IMR-90 (cell line): ENCODE results near the gene ADGRG3. TPM values are rescaled to one million over a fixed set of nuclear protein-coding genes. Genes with fewer than 3 reads are reported as not detected.

Experiments used
- ATAC-seq: fragments of 200-7000 bp; cut with Tn5 transposase; 2 replicates; pipeline ENCODE4 v1.9.1; 2020; ENCODE audit warnings: low read depth, mild to moderate bottlenecking, moderate library complexity
- BruUV-seq: library from RNA; stranded (reverse); fragments of 400-500 nt; replicated peaks from 2 replicates; lab custom pipeline; 2021; lab: Mats Ljungman, UMichigan
- CTCF ChIA-PET: fragments of 300-600 bp; formaldehyde crosslinking; extraction: SDS; loops from one replicate; lab custom pipeline; 2021; ENCODE audit warnings: antibody characterized with exemption; lab: Yijun Ruan, JAX
- POLR2A ChIA-PET: fragments of 300-600 bp; sonication (Branson Sonifier 250); formaldehyde crosslinking; loops from one replicate; lab custom pipeline; 2022; ENCODE audit warnings: antibody characterized with exemption; ENCODE audit not compliant: unreplicated experiment; lab: Charles Lee
- DNase-seq: peaks from one replicate; pipeline ENCODE4 v3.0.0; 2013
- H2AFZ ChIP-seq: replicated peaks from 2 replicates; pipeline ENCODE3; 2013; ENCODE audit warnings: low read length, mild to moderate bottlenecking; ENCODE audit not compliant: poor library complexity
- H2AK5ac ChIP-seq: 2 replicates; pipeline ENCODE4 v1.6.1; 2013; ENCODE audit warnings: low read depth, low read length, inconsistent platforms
- H2AK9ac ChIP-seq: replicated peaks from 2 replicates; pipeline ENCODE3; 2013; ENCODE audit warnings: mild to moderate bottlenecking, low read depth, low read length, moderate library complexity; ENCODE audit not compliant: poor library complexity
- H2BK120ac ChIP-seq: 2 replicates; pipeline ENCODE4 v1.6.1; 2013; ENCODE audit warnings: low read depth, low read length, inconsistent platforms
- H2BK15ac ChIP-seq: 3 replicates; pipeline ENCODE4 v1.6.1; 2013; ENCODE audit warnings: low read depth, low read length, inconsistent platforms
- H2BK20ac ChIP-seq: 2 replicates; pipeline ENCODE4 v1.6.1; 2013; ENCODE audit warnings: low read depth, mild to moderate bottlenecking, inconsistent platforms, low read length, moderate library complexity
- H2BK5ac ChIP-seq: 2 replicates; pipeline ENCODE4 v1.6.1; 2013; ENCODE audit warnings: mild to moderate bottlenecking, low read depth, low read length, inconsistent platforms; ENCODE audit not compliant: poor library complexity, severe bottlenecking
- H3K14ac ChIP-seq: replicated peaks from 2 replicates; pipeline ENCODE4 v1.6.1; 2013; ENCODE audit warnings: low read depth, low read length, inconsistent platforms
- H3K18ac ChIP-seq: 2 replicates; pipeline ENCODE4 v1.6.1; 2013; ENCODE audit warnings: low read depth, low read length, control low read depth
- H3K23ac ChIP-seq: 2 replicates; pipeline ENCODE4 v1.6.1; 2013; ENCODE audit warnings: low read depth, low read length, inconsistent platforms
- H3K27ac ChIP-seq: 2 replicates; pipeline ENCODE4 v1.5.1; 2013; ENCODE audit warnings: mild to moderate bottlenecking, control low read depth, low read length; ENCODE audit not compliant: insufficient read depth
- H3K27me3 ChIP-seq: 2 replicates; pipeline ENCODE4 v1.6.1; 2013; ENCODE audit warnings: low read length; ENCODE audit not compliant: control insufficient read depth, insufficient read depth
- H3K36me3 ChIP-seq: 2 replicates; pipeline ENCODE4 v1.6.1; 2013; ENCODE audit warnings: low read length, mixed read lengths; ENCODE audit not compliant: control insufficient read depth, insufficient read depth
- H3K4ac ChIP-seq: 2 replicates; pipeline ENCODE4 v1.6.1; 2013; ENCODE audit warnings: low read depth, low read length, inconsistent platforms
- H3K4me1 ChIP-seq: 2 replicates; pipeline ENCODE4 v1.6.1; 2013; ENCODE audit warnings: low read length, mixed read lengths; ENCODE audit not compliant: control insufficient read depth, insufficient read depth
- H3K4me2 ChIP-seq: 2 replicates; pipeline ENCODE4 v1.6.1; 2013; ENCODE audit warnings: low read depth, mild to moderate bottlenecking, control low read depth, low read length, moderate library complexity
- H3K4me3 ChIP-seq: 2 replicates; pipeline ENCODE4 v1.5.1; 2013; ENCODE audit warnings: low read depth, mild to moderate bottlenecking, control low read depth, low read length, moderate library complexity; ENCODE audit not compliant: insufficient read depth
- H3K56ac ChIP-seq: 2 replicates; pipeline ENCODE4 v1.6.1; 2013; ENCODE audit warnings: low read length, inconsistent platforms; ENCODE audit not compliant: insufficient read depth; ENCODE audit errors: extremely low read depth
- H3K79me1 ChIP-seq, 2 experiments: 2 replicates each; pipeline ENCODE4 v1.6.1; 2013; ENCODE audit warnings: low read length in 2 of 2, inconsistent platforms in 1 of 2, low read depth in 1 of 2
- H3K9ac ChIP-seq: 2 replicates; pipeline ENCODE4 v1.6.1; 2013; ENCODE audit warnings: low read depth, low read length, control low read depth
- H3K9me1 ChIP-seq: 2 replicates; pipeline ENCODE4 v1.6.1; 2013; ENCODE audit warnings: low read length, inconsistent platforms; ENCODE audit not compliant: insufficient read depth
- H3K9me3 ChIP-seq: 2 replicates; pipeline ENCODE4 v1.6.1; 2013; ENCODE audit warnings: low read length; ENCODE audit not compliant: control insufficient read depth, insufficient read depth
- H4K20me1 ChIP-seq: 2 replicates; pipeline ENCODE4 v1.6.1; 2013; ENCODE audit warnings: low read length, inconsistent platforms; ENCODE audit not compliant: insufficient read depth
- H4K5ac ChIP-seq: 2 replicates; pipeline ENCODE4 v1.6.1; 2013; ENCODE audit warnings: mild to moderate bottlenecking, low read depth, low read length, control low read depth
- H4K8ac ChIP-seq, 2 experiments: 2 replicates each; pipeline ENCODE4 v1.6.1; 2013; ENCODE audit warnings: low read depth in 2 of 2, low read length in 2 of 2, control low read depth in 1 of 2, inconsistent platforms in 1 of 2
- H4K91ac ChIP-seq: 2 replicates; pipeline ENCODE4 v1.6.1; 2013; ENCODE audit warnings: low read depth, low read length, inconsistent platforms; ENCODE audit not compliant: insufficient read depth
- BHLHE40 ChIP-seq: fragments of 150-350 bp; IDR thresholded peaks from 2 replicates; pipeline ENCODE4 v1.6.1; 2016; ENCODE audit warnings: mild to moderate bottlenecking, low read depth, low read length
- CEBPB ChIP-seq: IDR thresholded peaks from 2 replicates; pipeline ENCODE4 v1.6.1; 2012; ENCODE audit warnings: low read depth, low read length, improper control_type of control experiment
- CHD1 ChIP-seq: IDR thresholded peaks from 2 replicates; pipeline ENCODE4 v1.6.1; 2012; ENCODE audit warnings: low read depth, low read length, improper control_type of control experiment
- MAFK ChIP-seq: IDR thresholded peaks from 2 replicates; pipeline ENCODE4 v1.6.1; 2012; ENCODE audit warnings: low read depth, low read length, improper control_type of control experiment
- MAZ ChIP-seq: IDR thresholded peaks from 2 replicates; pipeline ENCODE4 v1.6.1; 2012; ENCODE audit warnings: low read depth, mild to moderate bottlenecking, low read length, improper control_type of control experiment, moderate library complexity, borderline replicate concordance
- NFE2L2 ChIP-seq: fragments of 150-350 bp; IDR thresholded peaks from 2 replicates; pipeline ENCODE4 v1.6.1; 2016; ENCODE audit warnings: low read depth, mild to moderate bottlenecking, low read length
- POLR2A ChIP-seq: IDR thresholded peaks from 2 replicates; pipeline ENCODE4 v1.6.1; 2012; ENCODE audit warnings: mild to moderate bottlenecking, low read depth, low read length
- WGBS, 2 experiments: methylation state at CpG; one replicate each; pipeline versions ENCODE4 v1.1.5 to v1.1.7; 2013; ENCODE audit warnings: missing lambda C conversion rate in 2 of 2; ENCODE audit not compliant: insufficient read length in 1 of 2; ENCODE audit errors: extremely low coverage in 2 of 2; 5-methylcytosine and 5-hydroxymethylcytosine counted together
- dilution Hi-C: fragments of 300-500 bp; cut with HindIII; formaldehyde crosslinking; loops from one replicate; pipeline ENCODE4 v1.14.3; 2018; ENCODE audit warnings: low sequenced_read_pairs; ENCODE audit not compliant: unreplicated experiment
- in situ Hi-C: fragments of 300-500 bp; cut with MboI; formaldehyde crosslinking; loops from 3 replicates; pipeline ENCODE4 v1.14.3; 2019; ENCODE audit warnings: low sequenced_read_pairs, inconsistent platforms, mixed read lengths
- intact Hi-C: fragments of 100-400 bp; cut with micrococcal nuclease; formaldehyde crosslinking; loops from 2 replicates; pipeline ENCODE4 v1.10.0; 2022
- polyA plus RNA-seq, 3 experiments: library from polyadenylated mRNA; depleted of rRNA; stranded (reverse); fragments of >200 nt; gene quantifications; 2 replicates each; pipeline ENCODE4 v1.2.3, GENCODE V29; 2012; ENCODE audit warnings: low replicate concordance in 1 of 3
- total RNA-seq: library from RNA; depleted of rRNA; stranded (reverse); fragments of >200 nt; gene quantifications from 2 replicates; pipeline ENCODE4 v1.2.3, GENCODE V29; 2012
- TF ChIP-seq, protein P1 (sequence below): fragments of 150-350 bp; IDR thresholded peaks from 2 replicates; pipeline ENCODE4 v1.6.1; 2017; ENCODE audit warnings: mild to moderate bottlenecking, antibody characterized with exemption, low read length, low read depth

Gene ADGRG3
- total and polyA plus RNA-seq, 2 of the 4 experiments (the other 2 are of a cell fraction) = not detected

DNA sequence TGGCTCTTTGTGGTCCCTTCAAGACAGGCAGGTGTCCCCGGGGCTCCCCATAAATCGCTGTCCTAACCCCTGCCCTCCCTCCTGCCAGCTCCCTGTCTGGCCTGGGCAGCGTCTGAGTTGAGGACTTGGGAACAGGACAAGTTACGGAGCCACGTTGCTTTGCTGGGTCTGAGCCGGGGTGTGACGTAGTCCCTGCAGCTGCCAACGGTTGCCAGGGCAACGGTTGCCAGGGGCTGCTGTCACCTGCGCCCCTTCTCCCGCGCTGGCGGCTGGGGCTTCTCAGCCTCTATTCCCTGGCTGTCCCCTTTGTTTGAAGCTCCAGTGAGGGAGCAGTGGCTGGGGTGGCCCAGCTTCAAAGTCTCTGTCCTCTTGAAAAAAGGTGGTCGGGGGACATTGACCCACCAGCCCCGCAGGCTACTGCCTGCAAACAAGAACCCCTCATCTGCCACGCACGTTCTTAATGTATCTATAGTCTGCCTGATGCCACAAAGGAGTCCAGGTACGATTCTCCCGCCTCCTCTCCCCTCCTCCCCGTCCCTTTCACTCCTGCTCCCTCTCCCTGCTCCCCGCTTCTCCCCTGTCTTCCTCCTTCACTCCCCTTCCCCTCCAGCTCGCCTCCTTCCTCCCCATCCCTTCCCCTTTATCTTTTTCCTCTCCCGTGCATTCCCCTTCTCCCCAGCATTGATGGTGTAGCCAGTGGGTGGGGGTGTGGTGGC is 28.8 kb upstream of the ADGRG3 start:
- Histone ChIP-seq H3K79me1 (no peaks in the 10 kb centered on the region), H3K23ac (no peak overlapping the region), H3K27ac (no peak overlapping the region), H3K4me3 (no peak overlapping the region), H4K5ac (no peak overlapping the region), H4K91ac (no peak overlapping the region), H3K9ac (no peak overlapping the region), H4K8ac (no peak overlapping the region), H2BK120ac (no peak overlapping the region), H4K20me1 (no peaks in the 10 kb centered on the region), H3K27me3 (peaks cover 18% of the 10 kb centered on the region), H3K9me3 (no peaks in the 10 kb centered on the region), H3K4ac (no peak overlapping the region), H3K4me1 (peaks cover 10% of the 10 kb centered on the region), H2BK20ac (no peak overlapping the region), H2AK9ac (no peak overlapping the region), H2AK5ac (no peak overlapping the region), H2AFZ (no peak overlapping the region), H3K36me3 (no peaks in the 10 kb centered on the region), H2BK5ac (no peak overlapping the region), H3K14ac (no peak overlapping the region), H3K18ac (no peak overlapping the region), H3K9me1 (peaks cover 17% of the 10 kb centered on the region), H3K56ac (no peak overlapping the region), H3K4me2 (no peak overlapping the region), H2BK15ac (no peak overlapping the region)
- TF ChIP-seq BHLHE40 (no peak), MAZ (no peak), MAFK (no peak), POLR2A (no peak), CHD1 (no peak), CEBPB (no peak), NFE2L2 (no peak)
- TF ChIP-seq, protein P1, sequence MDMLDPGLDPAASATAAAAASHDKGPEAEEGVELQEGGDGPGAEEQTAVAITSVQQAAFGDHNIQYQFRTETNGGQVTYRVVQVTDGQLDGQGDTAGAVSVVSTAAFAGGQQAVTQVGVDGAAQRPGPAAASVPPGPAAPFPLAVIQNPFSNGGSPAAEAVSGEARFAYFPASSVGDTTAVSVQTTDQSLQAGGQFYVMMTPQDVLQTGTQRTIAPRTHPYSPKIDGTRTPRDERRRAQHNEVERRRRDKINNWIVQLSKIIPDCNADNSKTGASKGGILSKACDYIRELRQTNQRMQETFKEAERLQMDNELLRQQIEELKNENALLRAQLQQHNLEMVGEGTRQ = no peak
- CTCF ChIA-PET = interaction anchor here (0.6 kb wide), 1 partner anchor 48 kb away, joined by 3 read pairs; no protein-coding TSS in a partner anchor
- in situ Hi-C loops = no loop called here
- no TSS peak for BruUV-seq
- POLR2A ChIA-PET = no interaction called here
- dilution Hi-C loops = no loop called here
- no peak for DNase-seq
- ATAC-seq = no peak
- intact Hi-C loops = no loop called here
- WGBS, 2 experiments = 38% methylated on average over 8 of the region's 23 CpGs; no CpG with 5 or more reads in 1 of the 2 experiments
